ENCODE results near the gene TFDP3. TPM values are rescaled to one million over a fixed set of nuclear protein-coding genes. Genes with fewer than 3 reads are reported as not detected.

TFDP3 gene
- total RNA-seq, 1 donor, result not detected

DNA sequence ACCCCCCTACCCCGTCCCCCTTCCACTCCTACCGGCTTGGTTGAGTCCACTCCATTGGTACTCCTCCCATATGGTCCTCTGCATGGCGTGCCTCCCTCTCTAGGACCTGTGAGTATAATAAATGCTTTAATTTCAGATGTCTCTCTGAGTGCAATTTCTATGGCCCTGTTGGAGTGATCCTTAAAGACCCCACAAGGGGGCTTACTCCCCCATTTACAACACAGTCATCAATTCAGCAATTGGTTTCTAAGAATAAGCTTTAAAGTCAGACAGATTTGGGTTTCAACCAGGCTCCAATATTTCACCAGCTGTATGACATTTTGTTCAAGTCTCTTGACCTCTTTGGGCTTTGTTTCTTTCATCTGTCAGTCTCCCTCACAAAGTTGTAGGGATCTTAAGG is 38.7 kb downstream of the TFDP3 start:
- no peak overlapping the region for H3K4me3 ChIP-seq (ENCODE audit: low read depth, low read length)
- TF ChIP-seq, protein P1, sequence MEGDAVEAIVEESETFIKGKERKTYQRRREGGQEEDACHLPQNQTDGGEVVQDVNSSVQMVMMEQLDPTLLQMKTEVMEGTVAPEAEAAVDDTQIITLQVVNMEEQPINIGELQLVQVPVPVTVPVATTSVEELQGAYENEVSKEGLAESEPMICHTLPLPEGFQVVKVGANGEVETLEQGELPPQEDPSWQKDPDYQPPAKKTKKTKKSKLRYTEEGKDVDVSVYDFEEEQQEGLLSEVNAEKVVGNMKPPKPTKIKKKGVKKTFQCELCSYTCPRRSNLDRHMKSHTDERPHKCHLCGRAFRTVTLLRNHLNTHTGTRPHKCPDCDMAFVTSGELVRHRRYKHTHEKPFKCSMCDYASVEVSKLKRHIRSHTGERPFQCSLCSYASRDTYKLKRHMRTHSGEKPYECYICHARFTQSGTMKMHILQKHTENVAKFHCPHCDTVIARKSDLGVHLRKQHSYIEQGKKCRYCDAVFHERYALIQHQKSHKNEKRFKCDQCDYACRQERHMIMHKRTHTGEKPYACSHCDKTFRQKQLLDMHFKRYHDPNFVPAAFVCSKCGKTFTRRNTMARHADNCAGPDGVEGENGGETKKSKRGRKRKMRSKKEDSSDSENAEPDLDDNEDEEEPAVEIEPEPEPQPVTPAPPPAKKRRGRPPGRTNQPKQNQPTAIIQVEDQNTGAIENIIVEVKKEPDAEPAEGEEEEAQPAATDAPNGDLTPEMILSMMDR (IDR thresholded peaks at IDR 0.05; ENCODE audit: insufficient read depth, low read depth, low read length), result no peak
- DNase-seq (ENCODE audit: low read depth), result no peak

DNA sequence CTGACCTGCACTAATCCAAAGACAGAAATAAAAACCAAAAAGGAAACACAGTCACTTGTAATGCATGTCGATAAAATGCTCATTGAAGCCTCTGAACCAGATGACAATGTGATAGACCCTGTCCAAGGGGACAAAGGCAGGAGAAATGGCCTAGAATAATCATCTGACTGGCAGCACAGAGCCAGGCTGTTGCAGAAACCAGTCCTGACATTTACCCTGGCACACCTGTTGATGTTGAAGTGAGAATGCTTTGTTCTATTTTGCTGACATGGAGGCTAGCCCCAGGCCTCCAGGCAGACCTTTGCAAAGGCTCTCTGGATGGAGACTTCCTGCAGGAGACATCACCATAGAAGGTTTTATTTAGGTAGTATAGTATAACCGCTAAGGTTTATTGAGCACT is 41.0 kb downstream of the TFDP3 start:
- TF ChIP-seq, protein P1 (IDR thresholded peaks at IDR 0.05; ENCODE audit: insufficient read depth, low read depth, low read length), result no peak
- no peak overlapping the region for H3K4me3 ChIP-seq (ENCODE audit: low read depth, low read length)
- DNase-seq (ENCODE audit: low read depth), result no peak

DNA sequence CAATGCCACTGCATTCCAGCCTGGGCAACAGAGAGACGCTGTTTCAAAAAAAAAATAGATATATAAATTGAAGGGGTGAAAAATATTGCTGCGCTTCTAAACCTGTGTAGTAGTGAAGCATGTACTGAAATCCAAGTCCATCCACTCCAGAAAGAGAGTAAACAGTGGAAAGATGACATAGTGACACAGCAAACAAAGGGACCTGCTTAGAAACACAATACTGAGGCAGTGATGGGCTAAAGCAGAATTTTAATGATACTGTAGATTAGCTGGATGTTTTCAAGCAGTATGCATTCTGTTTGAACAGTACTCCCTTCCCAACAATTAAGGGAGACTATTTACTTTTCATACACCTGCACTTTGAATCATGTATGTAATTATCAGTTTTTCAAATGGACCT is 42.5 kb downstream of the TFDP3 start:
- TF ChIP-seq, protein P1 (IDR thresholded peaks at IDR 0.05; ENCODE audit: insufficient read depth, low read depth, low read length), result no peak
- H3K4me3 ChIP-seq (ENCODE audit: low read depth, low read length), result no peak overlapping the region
- DNase-seq (ENCODE audit: low read depth), result no peak

DNA sequence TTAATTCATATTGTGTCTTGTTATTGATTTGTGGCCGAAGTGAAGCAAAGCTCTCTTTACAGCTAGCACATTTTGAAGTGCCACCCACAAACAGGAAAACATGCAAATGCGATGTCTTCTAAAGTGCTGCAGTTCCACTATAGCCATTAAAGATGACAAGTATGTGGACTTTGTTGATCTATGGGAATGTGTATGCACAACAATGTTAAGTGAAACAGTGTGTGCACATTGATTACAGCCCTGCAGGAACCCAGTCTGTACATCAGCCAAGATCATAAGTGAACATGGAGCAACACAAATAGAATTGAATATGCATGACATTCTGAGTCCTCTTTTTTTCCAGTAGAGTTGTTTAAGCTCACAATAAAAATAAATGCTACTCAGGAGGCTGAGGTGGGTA is 43.0 kb downstream of the TFDP3 start:
- H3K4me3 ChIP-seq (ENCODE audit: low read depth, low read length), result no peak overlapping the region
- no peak for DNase-seq (ENCODE audit: low read depth)
- TF ChIP-seq, protein P1 (IDR thresholded peaks at IDR 0.05; ENCODE audit: insufficient read depth, low read depth, low read length), result no peak

DNA sequence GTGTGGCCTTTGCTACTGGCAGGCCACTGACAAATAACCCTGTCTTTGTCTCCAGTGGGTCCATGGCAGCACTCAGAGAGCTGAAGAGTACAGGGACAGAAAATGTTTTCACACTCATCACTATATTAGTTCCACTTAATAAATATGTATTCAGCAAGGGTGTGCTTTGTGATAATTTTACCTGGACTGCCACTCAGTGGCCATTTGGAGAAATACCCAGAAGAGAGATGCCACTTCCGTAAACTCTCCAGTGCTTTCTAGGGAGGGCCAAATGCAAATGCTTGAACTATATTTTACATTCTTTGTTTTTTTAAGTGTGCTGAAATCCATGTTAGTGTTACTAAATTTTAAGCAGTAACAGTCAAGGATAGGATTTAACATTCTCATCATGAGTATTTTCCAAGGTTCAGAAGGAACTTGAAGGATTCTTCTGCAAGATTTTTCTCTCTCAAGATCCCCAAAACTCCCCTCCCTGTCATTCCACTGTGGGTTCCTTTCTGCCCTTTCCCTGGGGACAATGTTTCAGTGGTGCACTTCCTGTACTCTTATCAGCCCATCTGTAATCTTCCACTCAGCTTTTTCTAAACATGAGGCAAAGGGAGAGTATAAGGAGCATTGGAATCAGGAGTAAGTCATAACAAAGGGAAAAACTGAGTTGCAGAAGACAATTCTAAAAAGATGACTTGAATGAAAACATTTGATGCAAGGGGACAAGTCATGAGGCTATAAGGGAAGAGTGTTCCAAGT is 46.0 kb downstream of the TFDP3 start:
- peak; percentile 12 for DNase-seq (ENCODE audit: low read depth)
- TF ChIP-seq, protein P1 (IDR thresholded peaks at IDR 0.05; ENCODE audit: insufficient read depth, low read depth, low read length), result peak; percentile 30
- no peak overlapping the region for H3K4me3 ChIP-seq (ENCODE audit: low read depth, low read length)

Small RNAs within 50 kb of the gene (small RNA-seq; reads per million reads assigned to genes)
- 0.28 reads per million for gene RNU1-115P

Other genes starting within 250 kb of the TFDP3 start
- gene USP26, start 121.2 kb downstream of the TFDP3 start, total RNA-seq, result not detected in 2 replicates
- gene GPC4, start 197.1 kb upstream of the TFDP3 start, total RNA-seq, result 0.86 and 2.3 TPM in 2 replicates